Epithelial cell of esophagus (primary cell): ENCODE measurements around the gene AKIP1.
"Not testable (repeated sequence)": the region's sequence is repeated elsewhere in the genome, so short reads cannot be mapped to it uniquely, and the experiment has no call there.

Experiments used
- DNase-seq: peaks from one replicate; pipeline ENCODE4 v3.0.0; 2010; ENCODE audit warnings: low read depth
- H3K4me3 ChIP-seq: 2 replicates; pipeline ENCODE4 v1.5.1; 2011; ENCODE audit warnings: mild to moderate bottlenecking, low read length, control low read depth
- CTCF ChIP-seq: IDR thresholded peaks from 2 replicates; pipeline ENCODE4 v1.5.1; 2011; ENCODE audit warnings: low read depth, mild to moderate bottlenecking, low read length, control low read depth, inconsistent platforms; ENCODE audit not compliant: insufficient read depth; ENCODE audit errors: missing control alignments

Gene AKIP1

DNA sequence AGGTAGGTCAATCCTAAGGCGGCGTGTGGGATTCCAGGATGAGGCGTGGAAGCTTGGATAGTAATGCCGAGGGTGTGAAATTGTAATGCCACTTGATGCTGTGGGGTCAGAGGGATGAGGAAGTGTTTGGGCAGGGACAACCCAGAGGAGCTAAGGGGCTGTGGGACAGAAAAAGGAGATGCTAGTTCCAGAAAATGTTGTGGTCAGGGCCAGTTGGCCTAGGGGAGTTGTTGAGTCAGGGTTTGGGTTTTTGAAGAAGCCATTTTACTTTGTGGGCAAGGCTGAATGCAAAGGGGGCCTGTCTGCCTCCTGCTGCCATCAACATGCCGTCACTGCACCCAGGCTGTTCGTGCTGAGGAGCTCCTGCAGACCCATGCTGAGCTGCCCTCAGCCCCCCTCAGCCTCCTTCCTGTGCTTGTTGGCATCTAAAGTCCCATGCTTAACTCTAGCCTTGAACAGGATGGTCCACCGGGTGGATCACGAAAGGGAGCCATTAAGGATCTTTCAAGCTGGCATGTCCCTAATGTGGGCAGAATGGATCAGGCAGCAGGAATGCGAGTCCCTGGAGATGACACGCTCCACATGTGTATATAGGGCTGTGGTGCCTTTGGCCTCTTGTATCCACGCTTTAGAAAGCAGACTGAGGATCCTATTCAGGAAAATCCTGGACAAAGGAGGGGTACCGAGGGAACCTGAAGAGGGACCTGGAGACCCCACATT lies 19.6 kb downstream of the AKIP1 start:
- no peak for TF ChIP-seq CTCF
- no peak for DNase-seq
- no peak overlapping the region for H3K4me3 ChIP-seq

GRCh38 chr11:8932564-8933180 lies 21.7 kb downstream of the AKIP1 start, which contains the start of gene C11orf16:
C11orf16 (minus strand) TSS chr11:8932947; CDS start chr11:8932308, 639 bp downstream.
- no peak for DNase-seq
- no peak within 1 kb of the TSS for H3K4me3 ChIP-seq
- TF ChIP-seq CTCF, result no peak

DNA sequence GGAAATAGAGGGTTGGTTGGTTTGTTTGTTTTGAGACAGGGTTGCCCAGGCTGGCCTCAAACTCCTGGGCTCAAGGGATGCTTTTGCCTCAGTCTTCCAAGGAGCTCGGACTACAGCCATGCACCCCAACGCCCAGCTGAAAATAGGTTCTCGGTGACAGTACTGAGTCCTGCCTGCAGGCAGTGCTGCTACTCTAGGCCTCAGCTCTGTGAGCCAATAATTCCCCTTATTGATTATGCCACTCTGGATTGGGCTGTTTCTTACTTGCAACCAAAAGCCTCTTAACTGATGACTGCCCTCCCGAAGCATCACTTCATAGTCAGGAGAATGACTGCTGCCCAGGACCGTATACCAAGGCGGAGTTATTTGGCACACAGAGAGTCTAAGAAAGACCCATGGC lies 22.9 kb downstream of the AKIP1 start:
- TF ChIP-seq CTCF, result no peak
- no peak for DNase-seq
- no peak overlapping the region for H3K4me3 ChIP-seq

- peak overlapping the region; percentile 0 for H3K4me3 ChIP-seq
- DNase-seq, result peak; percentile 73
- no peak for TF ChIP-seq CTCF
Measured at GRCh38 chr11:8934742-8935488, 23.9 kb downstream of the AKIP1 start.

GRCh38 chr11:8935789-8936188 lies 24.8 kb downstream of the AKIP1 start:
- DNase-seq, H3K4me3 ChIP-seq: not testable (repeated sequence)

DNA sequence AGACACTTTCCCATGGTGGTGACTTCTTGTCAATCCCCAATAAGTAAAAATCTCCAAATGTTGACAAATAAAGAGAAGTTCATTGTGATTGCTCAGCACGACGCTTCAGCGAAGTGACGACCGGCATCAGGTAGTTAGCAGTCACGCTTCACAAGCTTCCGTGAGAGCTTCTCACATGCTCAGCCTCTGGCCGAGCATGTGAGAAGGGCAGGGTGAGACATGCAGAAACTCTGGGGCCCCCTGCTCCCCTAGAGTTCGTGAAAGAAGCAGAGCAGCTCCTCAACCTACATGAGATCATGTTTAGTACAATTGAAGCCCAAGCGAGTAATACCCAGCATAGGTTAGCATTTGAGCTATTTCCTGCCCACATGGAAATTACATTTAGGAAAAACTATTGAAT lies 26.2 kb downstream of the AKIP1 start:
- no peak for TF ChIP-seq CTCF
- no peak overlapping the region for H3K4me3 ChIP-seq
- no peak for DNase-seq

GRCh38 chr11:8937659-8938058 lies 26.7 kb downstream of the AKIP1 start:
- TF ChIP-seq CTCF, result no peak
- H3K4me3 ChIP-seq, result no peak overlapping the region
- DNase-seq, result no peak
